ENCODE measurements around the gene ELF2. TPM values are rescaled to one million over a fixed set of nuclear protein-coding genes. Genes with fewer than 3 reads are reported as not detected.

Gene ELF2
- total RNA-seq, 1 donor from 2014 or later, result 25.1 TPM

- TF ChIP-seq CTCF (IDR thresholded peaks at IDR 0.05; ENCODE audit: insufficient read depth, low read depth, low read length) (no peak), EZH2 (IDR thresholded peaks at IDR 0.05; ENCODE audit: insufficient read depth, low read length) (no peak)
- Mint-ChIP-seq H3K9me3 (ENCODE audit: unreplicated experiment) (no peaks in the 10 kb centered on the region), H3K27me3 (ENCODE audit: low read depth, unreplicated experiment) (no peaks in the 10 kb centered on the region), H3K36me3 (ENCODE audit: low read depth, unreplicated experiment) (no peaks in the 10 kb centered on the region), H3K4me3 (ENCODE audit: unreplicated experiment) (peak overlapping the region; percentile 88), H3K27ac (ENCODE audit: unreplicated experiment) (peak overlapping the region; percentile 100), H3K4me1 (ENCODE audit: low read depth, unreplicated experiment) (peaks cover 19% of the 10 kb centered on the region)
- peak overlapping the region; percentile 100 for H3K27ac ChIP-seq (ENCODE audit: low read depth, low read length)
- no peaks in the 10 kb centered on the region for H3K36me3 ChIP-seq (ENCODE audit: insufficient read depth, low read length)
- H3K27me3 ChIP-seq (ENCODE audit: insufficient read depth, low read length), result no peaks in the 10 kb centered on the region
- H4K20me1 ChIP-seq (ENCODE audit: insufficient read depth, low read length), result peaks cover 29% of the 10 kb centered on the region
- no peaks in the 10 kb centered on the region for H3K9me3 ChIP-seq (ENCODE audit: insufficient read depth, low read depth, low read length)
- DNase-seq (ENCODE audit: low read depth) (peak; percentile 97), FAIRE-seq (peak; percentile 52)
- peak overlapping the region; percentile 95 for H3K9ac ChIP-seq (ENCODE audit: low read length)
- H3K4me2 ChIP-seq (ENCODE audit: low read length), result peak overlapping the region; percentile 90
- H3K4me3 ChIP-seq (ENCODE audit: insufficient read depth, low read depth, low read length), result peak overlapping the region; percentile 86
- peaks cover 39% of the 10 kb centered on the region for H3K4me1 ChIP-seq (ENCODE audit: insufficient read depth, low read length)
- peaks cover 40% of the 10 kb centered on the region for H3K79me2 ChIP-seq (ENCODE audit: insufficient read depth, low read length)
- peak overlapping the region; percentile 50 for H2AFZ ChIP-seq (ENCODE audit: low read depth, low read length)
These were observed 162.4 kb downstream of the ELF2 start for GRCh38 chr4:139014371-139015268.

DNA sequence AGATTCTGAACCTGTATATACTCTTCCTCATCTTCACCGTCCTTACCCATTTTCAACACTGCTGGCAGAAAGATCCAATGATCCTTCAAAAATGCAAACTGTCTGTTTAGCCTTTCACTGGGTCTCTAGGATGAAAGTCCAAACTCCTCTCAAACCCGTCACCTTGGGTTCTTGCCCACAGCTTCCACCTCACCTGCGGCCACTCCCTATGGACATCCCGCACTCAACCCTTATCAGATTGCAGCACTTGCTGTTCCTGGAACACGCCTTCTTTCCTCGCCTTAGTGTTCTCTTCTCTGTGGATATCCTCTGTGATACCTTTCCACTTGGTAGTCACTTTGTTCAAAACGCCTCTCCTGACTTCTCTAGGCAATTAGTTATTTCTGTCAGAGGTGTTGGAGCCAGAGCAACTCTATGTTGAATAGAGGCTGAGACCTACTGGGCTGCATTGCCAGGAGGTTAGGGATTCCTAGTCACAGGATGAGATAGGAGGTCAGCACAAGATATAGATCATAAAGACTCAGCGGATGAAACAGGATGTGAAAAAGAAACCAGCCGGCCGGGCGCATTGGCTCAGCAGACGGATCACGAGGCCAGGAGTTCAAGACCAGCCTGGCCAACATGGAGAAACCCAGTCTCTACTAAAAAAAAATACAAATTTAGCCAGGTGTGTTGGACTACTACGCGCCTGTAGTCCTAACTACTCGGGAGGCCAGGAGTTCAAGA is 165.6 kb downstream of the ELF2 start:
- H3K27me3 ChIP-seq (ENCODE audit: insufficient read depth, low read length), result no peaks in the 10 kb centered on the region
- H3K4me1 Mint-ChIP-seq (ENCODE audit: low read depth, unreplicated experiment), result peaks cover 15% of the 10 kb centered on the region
- peaks cover 17% of the 10 kb centered on the region for H3K4me1 ChIP-seq (ENCODE audit: insufficient read depth, low read length)
- no peaks in the 10 kb centered on the region for H3K27me3 Mint-ChIP-seq (ENCODE audit: low read depth, unreplicated experiment)
- peaks cover 5% of the 10 kb centered on the region for H3K9me3 ChIP-seq (ENCODE audit: insufficient read depth, low read depth, low read length)
- no peak overlapping the region for H3K4me3 ChIP-seq (ENCODE audit: insufficient read depth, low read depth, low read length)
- H4K20me1 ChIP-seq (ENCODE audit: insufficient read depth, low read length), result peaks cover 4% of the 10 kb centered on the region
- no peak for FAIRE-seq
- peaks cover 8% of the 10 kb centered on the region for H3K79me2 ChIP-seq (ENCODE audit: insufficient read depth, low read length)
- DNase-seq (ENCODE audit: low read depth), result no peak
- peak overlapping the region; percentile 75 for H3K27ac Mint-ChIP-seq (ENCODE audit: unreplicated experiment)
- H3K9me3 Mint-ChIP-seq (ENCODE audit: unreplicated experiment), result peaks cover 2% of the 10 kb centered on the region
- no peak overlapping the region for H3K9ac ChIP-seq (ENCODE audit: low read length)
- no peak for TF ChIP-seq CTCF (IDR thresholded peaks at IDR 0.05; ENCODE audit: insufficient read depth, low read depth, low read length)
- no peak for TF ChIP-seq EZH2 (IDR thresholded peaks at IDR 0.05; ENCODE audit: insufficient read depth, low read length)
- no peak overlapping the region for H2AFZ ChIP-seq (ENCODE audit: low read depth, low read length)
- H3K4me3 Mint-ChIP-seq (ENCODE audit: unreplicated experiment), result no peak overlapping the region
- H3K4me2 ChIP-seq (ENCODE audit: low read length), result no peak overlapping the region
- no peaks in the 10 kb centered on the region for H3K36me3 Mint-ChIP-seq (ENCODE audit: low read depth, unreplicated experiment)
- no peaks in the 10 kb centered on the region for H3K36me3 ChIP-seq (ENCODE audit: insufficient read depth, low read length)
- no peak overlapping the region for H3K27ac ChIP-seq (ENCODE audit: low read depth, low read length)
